ENCODE measurements around the gene PARD3.

- no peak for TF ChIP-seq CTCF (conservative IDR thresholded peaks at IDR 0.05 in 1 of 2, IDR thresholded peaks at IDR 0.05 in 1 of 2; ENCODE audit: low read depth in 1 of 2, low read length in 2 of 2)
- TF ChIP-seq EZH2 (IDR thresholded peaks at IDR 0.05; ENCODE audit: low read length, missing control alignments), result no peak
Observed at GRCh38 chr10:34540492-34540891, 274.6 kb downstream of the PARD3 start.

Measured in fibroblast of lung (primary cell).